Measurements from ENCODE around the gene MPND.

Gene MPND

DNA sequence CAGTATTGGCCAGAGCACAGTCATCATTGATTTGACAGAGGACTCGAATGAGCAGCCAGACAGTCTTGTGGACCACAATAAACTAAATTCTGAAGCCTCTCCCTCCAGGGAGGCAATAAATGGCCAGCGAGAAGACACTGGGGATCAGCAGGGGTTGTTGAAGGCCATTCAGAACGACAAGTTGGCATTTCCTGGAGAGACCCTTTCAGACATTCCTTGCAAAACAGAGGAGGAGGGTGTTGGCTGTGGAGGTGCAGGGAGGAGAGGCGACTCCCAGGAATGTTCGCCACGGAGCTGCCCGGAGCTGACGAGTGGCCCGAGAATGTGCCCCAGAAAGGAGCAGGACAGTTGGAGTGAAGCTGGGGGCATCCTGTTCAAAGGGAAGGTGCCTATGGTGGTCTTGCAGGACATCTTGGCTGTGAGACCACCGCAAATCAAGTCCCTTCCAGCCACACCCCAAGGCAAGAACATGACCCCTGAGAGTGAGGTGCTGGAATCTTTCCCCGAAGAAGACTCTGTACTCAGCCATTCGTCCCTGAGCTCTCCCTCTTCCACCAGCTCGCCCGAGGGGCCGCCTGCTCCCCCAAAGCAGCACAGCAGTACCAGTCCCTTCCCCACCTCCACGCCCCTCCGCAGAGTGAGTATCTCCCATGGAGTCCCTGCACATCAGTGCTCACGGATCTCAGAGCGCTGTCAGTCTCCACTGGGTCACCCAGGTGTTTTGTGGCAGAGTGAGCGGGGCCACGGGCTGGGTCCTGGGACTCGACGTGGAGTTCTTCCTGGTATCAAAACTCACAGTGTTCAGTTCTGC lies 66.0 kb downstream of the MPND start:
- no peak for DNase-seq

Measured in stimulated activated CD4-positive, alpha-beta T cell treated with anti-CD3 and anti-CD28 coated beads, Interleukin-4, amount 100 ng/mL, for 1 hour (primary cell).